Activated T-cell treated with anti-CD3 and anti-CD28 coated beads, Interleukin-2, amount 50 U/mL, for 48 hours (primary cell): Measurements from ENCODE around the gene SIX2.

Experiments
- DNase-seq, 2 experiments: peaks; one replicate each; pipeline ENCODE4 v3.0.0-alpha.2; 2020

Gene SIX2

GRCh38 chr2:45014831-45015230 lies 5.6 kb upstream of the SIX2 start:
- DNase-seq = no peak

GRCh38 chr2:45014016-45014702 lies 4.9 kb upstream of the SIX2 start:
- DNase-seq = peak; percentile 38 to 57

GRCh38 chr2:45013229-45014015 lies 4.2 kb upstream of the SIX2 start:
- DNase-seq = peak; percentile 20 to 32

- DNase-seq = peak in 1 of 2 experiments; percentile 17
Observed at GRCh38 chr2:45012733-45013132, 3.5 kb upstream of the SIX2 start.

GRCh38 chr2:45011621-45012602 lies 2.7 kb upstream of the SIX2 start:
- peak; percentile 19 to 22 for DNase-seq

GRCh38 chr2:45011121-45011520 lies 1.9 kb upstream of the SIX2 start:
- DNase-seq = no peak

- DNase-seq = peak in 1 of 2 experiments; percentile 18
Observed at GRCh38 chr2:45010702-45011012, 1.4 kb upstream of the SIX2 start.

GRCh38 chr2:45009928-45010701 lies 863 bp upstream of the SIX2 start:
- DNase-seq = peak; percentile 23 to 26

- DNase-seq = peak; percentile 34 to 37
Observed at GRCh38 chr2:45008296-45009129, 739 bp downstream of the SIX2 start.

- DNase-seq = no peak
Observed at GRCh38 chr2:45007961-45008295, 1.3 kb downstream of the SIX2 start.

- no peak for DNase-seq
Observed at GRCh38 chr2:45006942-45007287, 2.3 kb downstream of the SIX2 start.

- peak; percentile 23 to 28 for DNase-seq
Observed at GRCh38 chr2:45006041-45006941, 3.0 kb downstream of the SIX2 start.

GRCh38 chr2:45005261-45006002 lies 3.8 kb downstream of the SIX2 start:
- peak; percentile 18 to 22 for DNase-seq

GRCh38 chr2:45004562-45005191 lies 4.6 kb downstream of the SIX2 start:
- peak; percentile 27 to 38 for DNase-seq

GRCh38 chr2:45003579-45004551 lies 5.4 kb downstream of the SIX2 start:
- DNase-seq = peak in 1 of 2 experiments; percentile 19

- peak in 1 of 2 experiments; percentile 19 for DNase-seq
Observed at GRCh38 chr2:45002686-45003085, 6.6 kb downstream of the SIX2 start.

GRCh38 chr2:45001869-45002385 lies 7.3 kb downstream of the SIX2 start:
- peak in 1 of 2 experiments; percentile 26 for DNase-seq
